ENCODE measurements around the gene FAM83F. TPM values are rescaled to one million over a fixed set of nuclear protein-coding genes. Genes with fewer than 3 reads are reported as not detected.
A peak's percentile ranks its signal among the peaks of the same experiment; 100 is the strongest.

Gene FAM83F
- polyA plus RNA-seq, 2 of the 4 experiments (the other 2 are of a cell fraction), result not detected

- DNase-seq (ENCODE audit: low read depth in 1 of 2, low spot score in 1 of 2) (no peak), ATAC-seq (no peak), FAIRE-seq (no peak)
- ChIA-PET POLR2A (no interaction called here), CTCF (no interaction called here)
- Histone ChIP-seq H3K4me2 (no peak overlapping the region), H3K27ac (no peak overlapping the region), H3K9me3 (no peaks in the 10 kb centered on the region), H3K4me3 (no peak overlapping the region), H3K4me1 (no peaks in the 10 kb centered on the region)
- 75% methylated on average over 2 of the region's 2 CpGs for WGBS (ENCODE audit: missing lambda C conversion rate)
- TF ChIP-seq SREBF2 (IDR thresholded peaks at IDR 0.05) (no peak), CBX2 (IDR thresholded peaks at IDR 0.05; ENCODE audit: borderline replicate concordance, low read depth) (no peak), CHD4 (IDR thresholded peaks at IDR 0.05; ENCODE audit: borderline replicate concordance) (no peak), MAX (IDR thresholded peaks at IDR 0.05) (no peak), HDAC2 (IDR thresholded peaks at IDR 0.05) (no peak), PBX3 (IDR thresholded peaks at IDR 0.05) (no peak)
Measured at GRCh38 chr22:40067639-40068038, 72.9 kb downstream of the FAM83F start.

- POLR2A ChIA-PET, result no interaction called here
- H3K4me2 ChIP-seq, result no peak overlapping the region
- FAIRE-seq (no peak), DNase-seq (ENCODE audit: low read depth in 1 of 2, low spot score in 1 of 2) (no peak), ATAC-seq (no peak)
- no peak for TF ChIP-seq HOXB5 (CRISPR knock-in tag; IDR thresholded peaks at IDR 0.05)
- no peak for TF ChIP-seq KDM5A (IDR thresholded peaks at IDR 0.05)
- TF ChIP-seq RFX5 (IDR thresholded peaks at IDR 0.05), result no peak
- CTCF ChIA-PET, result interaction anchor here (0.6 to 1.2 kb wide), 2 partner anchors 26 to 123 kb away, joined by 3 read pairs; no protein-coding TSS in a partner anchor
- no peak overlapping the region for H3K4me3 ChIP-seq
- H3K27ac ChIP-seq, result no peak overlapping the region
- no peaks in the 10 kb centered on the region for H3K4me1 ChIP-seq
- no peaks in the 10 kb centered on the region for H3K9me3 ChIP-seq
Measured at GRCh38 chr22:40070701-40071100, 75.9 kb downstream of the FAM83F start.

GRCh38 chr22:40071720-40072119 lies 77.0 kb downstream of the FAM83F start:
- WGBS (ENCODE audit: missing lambda C conversion rate), result 91% methylated on average over 8 of the region's 8 CpGs
- POLR2A ChIA-PET, result no interaction called here
- CTCF ChIA-PET, result interaction anchor here (0.6 to 1.2 kb wide), 4 partner anchors 17 to 292 kb away, joined by 3 to 4 read pairs (median 3); no protein-coding TSS in a partner anchor

GRCh38 chr22:40076702-40077645 lies 82.2 kb downstream of the FAM83F start:
- no peak overlapping the region for H3K4me3 ChIP-seq
- no peak for FAIRE-seq
- H3K27ac ChIP-seq, result no peak overlapping the region
- peak overlapping the region; percentile 43 for H3K4me2 ChIP-seq
- peaks cover 8% of the 10 kb centered on the region; the same call in 2 of the 3 replicates for H3K4me1 ChIP-seq
- WGBS (ENCODE audit: missing lambda C conversion rate), result 70% methylated on average over 8 of the region's 8 CpGs
- DNase-seq (ENCODE audit: low read depth in 1 of 2, low spot score in 1 of 2), result no peak
- no peaks in the 10 kb centered on the region for H3K9me3 ChIP-seq
- ChIA-PET CTCF (interaction anchor here (0.6 to 0.9 kb wide), 2 partner anchors 10 to 11 kb away, joined by 3 to 6 read pairs; no protein-coding TSS in a partner anchor), POLR2A (interaction anchor here (1.3 kb wide), 1 partner anchor 33 kb away, joined by 4 read pairs; no protein-coding TSS in a partner anchor)
- no peak for TF ChIP-seq TFCP2L1 (CRISPR knock-in tag; IDR thresholded peaks at IDR 0.05)
- TF ChIP-seq CHD4 (IDR thresholded peaks at IDR 0.05; ENCODE audit: borderline replicate concordance), result no peak
- TF ChIP-seq RCOR1 (IDR thresholded peaks at IDR 0.05; ENCODE audit: low read depth, low read length), result no peak
- no peak for TF ChIP-seq HDAC2 (IDR thresholded peaks at IDR 0.05)
- TF ChIP-seq CTCF (IDR thresholded peaks at IDR 0.05), result no peak
- TF ChIP-seq FOSB (CRISPR knock-in tag; IDR thresholded peaks at IDR 0.05), result no peak
- no peak for TF ChIP-seq POLR2A (IDR thresholded peaks at IDR 0.05; ENCODE audit: low read length)
- no peak for TF ChIP-seq PBX3 (IDR thresholded peaks at IDR 0.05)
- no peak for TF ChIP-seq KDM1A (IDR thresholded peaks at IDR 0.05; ENCODE audit: low read depth)
- no peak for TF ChIP-seq MAX (IDR thresholded peaks at IDR 0.05)
- TF ChIP-seq HES2 (IDR thresholded peaks at IDR 0.05), result no peak
- TF ChIP-seq ELK1 (IDR thresholded peaks at IDR 0.05; ENCODE audit: low read depth, low read length), result no peak
- no peak for TF ChIP-seq JUNB (IDR thresholded peaks at IDR 0.05)
- ATAC-seq, result no peak

More at GRCh38 chr22:40071720-40072119, 77.0 kb downstream of the FAM83F start:
- FAIRE-seq, result no peak
- no peak for DNase-seq (ENCODE audit: low read depth in 1 of 2, low spot score in 1 of 2)
- Histone ChIP-seq H3K4me1 (no peaks in the 10 kb centered on the region), H3K27ac (no peak overlapping the region), H3K4me3 (no peak overlapping the region), H3K9me3 (no peaks in the 10 kb centered on the region), H3K4me2 (no peak overlapping the region)
- TF ChIP-seq MAZ (IDR thresholded peaks at IDR 0.05; ENCODE audit: borderline replicate concordance, low read depth, low read length) (no peak), RCOR1 (IDR thresholded peaks at IDR 0.05; ENCODE audit: low read depth, low read length) (no peak), NFE2L2 (conservative IDR thresholded peaks at IDR 0.05; ENCODE audit: low read length) (no peak), RAD21 (conservative IDR thresholded peaks at IDR 0.05 in 1 of 2, IDR thresholded peaks at IDR 0.05 in 1 of 2) (no peak), RNF2 (IDR thresholded peaks at IDR 0.05; ENCODE audit: borderline replicate concordance, low read depth) (no peak), HOXB13 (CRISPR knock-in tag; IDR thresholded peaks at IDR 0.05; ENCODE audit: low read depth) (no peak), SREBF2 (IDR thresholded peaks at IDR 0.05) (no peak), TFCP2L1 (CRISPR knock-in tag; IDR thresholded peaks at IDR 0.05) (no peak), MYC (IDR thresholded peaks at IDR 0.05; ENCODE audit: borderline replicate concordance, low read length) (no peak), EHF (CRISPR knock-in tag; IDR thresholded peaks at IDR 0.05) (no peak)
- no peak for ATAC-seq
